ENCODE data around the gene SERPING1.

Gene SERPING1

GRCh38 chr11:57597916-57598830 lies 688 bp downstream of the SERPING1 start:
- peak; percentile 50 for DNase-seq (ENCODE audit: low read depth)

GRCh38 chr11:57598831-57599155 lies 1.3 kb downstream of the SERPING1 start:
- no peak for DNase-seq (ENCODE audit: low read depth)

- no peak for DNase-seq (ENCODE audit: low read depth)
Measured at GRCh38 chr11:57599381-57599780, 1.9 kb downstream of the SERPING1 start.

GRCh38 chr11:57601297-57601696 lies 3.8 kb downstream of the SERPING1 start:
- no peak for DNase-seq (ENCODE audit: low read depth)

GRCh38 chr11:57604296-57605027 lies 7.0 kb downstream of the SERPING1 start:
- no peak for DNase-seq (ENCODE audit: low read depth)

GRCh38 chr11:57605028-57605420 lies 7.5 kb downstream of the SERPING1 start:
- DNase-seq (ENCODE audit: low read depth) = no peak

GRCh38 chr11:57610170-57610569 lies 12.7 kb downstream of the SERPING1 start:
- no peak for DNase-seq (ENCODE audit: low read depth)

GRCh38 chr11:57614234-57614772 lies 16.8 kb downstream of the SERPING1 start:
- DNase-seq (ENCODE audit: low read depth) = no peak

GRCh38 chr11:57615308-57615707 lies 17.8 kb downstream of the SERPING1 start:
- DNase-seq (ENCODE audit: low read depth) = no peak

- DNase-seq (ENCODE audit: low read depth) = no peak
Measured at GRCh38 chr11:57616595-57616994, 19.1 kb downstream of the SERPING1 start.

GRCh38 chr11:57618438-57618837 lies 21.0 kb downstream of the SERPING1 start:
- DNase-seq (ENCODE audit: low read depth) = no peak

GRCh38 chr11:57619331-57619730 lies 21.8 kb downstream of the SERPING1 start:
- no peak for DNase-seq (ENCODE audit: low read depth)

GRCh38 chr11:57620467-57620866 lies 23.0 kb downstream of the SERPING1 start:
- no peak for DNase-seq (ENCODE audit: low read depth)

- no peak for DNase-seq (ENCODE audit: low read depth)
Measured at GRCh38 chr11:57622263-57622662, 24.8 kb downstream of the SERPING1 start.

- DNase-seq (ENCODE audit: low read depth) = no peak
Measured at GRCh38 chr11:57624864-57625263, 27.4 kb downstream of the SERPING1 start.

GRCh38 chr11:57626895-57627294 lies 29.4 kb downstream of the SERPING1 start:
- no peak for DNase-seq (ENCODE audit: low read depth)

GRCh38 chr11:57630171-57630570 lies 32.7 kb downstream of the SERPING1 start:
- no peak for DNase-seq (ENCODE audit: low read depth)

- no peak for DNase-seq (ENCODE audit: low read depth)
Measured at GRCh38 chr11:57632116-57632515, 34.6 kb downstream of the SERPING1 start.

GRCh38 chr11:57633394-57634070 lies 36.0 kb downstream of the SERPING1 start:
- DNase-seq (ENCODE audit: low read depth) = no peak

GRCh38 chr11:57634311-57634710 lies 36.8 kb downstream of the SERPING1 start:
- no peak for DNase-seq (ENCODE audit: low read depth)

GRCh38 chr11:57635246-57635645 lies 37.8 kb downstream of the SERPING1 start:
- no peak for DNase-seq (ENCODE audit: low read depth)

GRCh38 chr11:57637626-57638004 lies 40.1 kb downstream of the SERPING1 start:
- no peak for DNase-seq (ENCODE audit: low read depth)

Measured in fibroblast of gingiva (primary cell).